Naive B cell (primary cell): ENCODE data around the gene TUT1. TPM values are rescaled to one million over a fixed set of nuclear protein-coding genes. Genes with fewer than 3 reads are reported as not detected.

ENCODE experiments used
- ATAC-seq, 2 donors: fragments of 150-1000 bp; cut with Tn5 transposase; 2 replicates each; pipeline ENCODE4 v1.10.0; 2021; ENCODE audit warnings: low read depth in 2 of 2, mild to moderate bottlenecking in 2 of 2, moderate library complexity in 2 of 2
- DNase-seq: peaks from one replicate; pipeline ENCODE4 v3.0.0; 2022
- H3K27ac Mint-ChIP-seq, 6 donors: one replicate each; pipeline ENCODE4 v1.8.0; 2020 to 2022; ENCODE audit warnings: mild to moderate bottlenecking in 6 of 6, mixed read lengths in 6 of 6, moderate library complexity in 5 of 6, inconsistent platforms in 2 of 6
- H3K27me3 Mint-ChIP-seq, 3 donors: one replicate each; pipeline ENCODE4 v1.8.0; 2021 to 2022; ENCODE audit warnings: mixed read lengths in 3 of 3, mild to moderate bottlenecking in 1 of 3
- H3K36me3 Mint-ChIP-seq, 2 donors: one replicate each; pipeline ENCODE4 v1.8.0; 2020 to 2022; ENCODE audit warnings: mixed read lengths in 2 of 2, inconsistent platforms in 1 of 2, mild to moderate bottlenecking in 1 of 2
- H3K4me1 Mint-ChIP-seq, 3 donors: one replicate each; pipeline ENCODE4 v1.8.0; 2020 to 2022; ENCODE audit warnings: mixed read lengths in 3 of 3, inconsistent platforms in 1 of 3, mild to moderate bottlenecking in 1 of 3, moderate library complexity in 1 of 3
- H3K4me3 Mint-ChIP-seq, 8 donors: one replicate each; pipeline ENCODE4 v1.8.0; 2020 to 2022; ENCODE audit warnings: mild to moderate bottlenecking in 8 of 8, mixed read lengths in 8 of 8, moderate library complexity in 8 of 8, inconsistent platforms in 2 of 8
- H3K9me3 Mint-ChIP-seq, 7 donors: one replicate each; pipeline ENCODE4 v1.8.0; 2020 to 2022; ENCODE audit warnings: mixed read lengths in 7 of 7, mild to moderate bottlenecking in 5 of 7, inconsistent platforms in 2 of 7, moderate library complexity in 1 of 7
- polyA plus RNA-seq, 6 donors: library from polyadenylated mRNA; unstranded; fragments of 300-500 nt; fragmentation: Illumina TruSeq; gene quantifications; one replicate each; pipeline ENCODE4 v1.2.3, GENCODE V29; 2021; ENCODE audit warnings: low read depth in 6 of 6

Gene TUT1
- polyA plus RNA-seq, 6 donors from 2014 or later, result 12.7 to 20.8 (median 16.2) TPM

DNA sequence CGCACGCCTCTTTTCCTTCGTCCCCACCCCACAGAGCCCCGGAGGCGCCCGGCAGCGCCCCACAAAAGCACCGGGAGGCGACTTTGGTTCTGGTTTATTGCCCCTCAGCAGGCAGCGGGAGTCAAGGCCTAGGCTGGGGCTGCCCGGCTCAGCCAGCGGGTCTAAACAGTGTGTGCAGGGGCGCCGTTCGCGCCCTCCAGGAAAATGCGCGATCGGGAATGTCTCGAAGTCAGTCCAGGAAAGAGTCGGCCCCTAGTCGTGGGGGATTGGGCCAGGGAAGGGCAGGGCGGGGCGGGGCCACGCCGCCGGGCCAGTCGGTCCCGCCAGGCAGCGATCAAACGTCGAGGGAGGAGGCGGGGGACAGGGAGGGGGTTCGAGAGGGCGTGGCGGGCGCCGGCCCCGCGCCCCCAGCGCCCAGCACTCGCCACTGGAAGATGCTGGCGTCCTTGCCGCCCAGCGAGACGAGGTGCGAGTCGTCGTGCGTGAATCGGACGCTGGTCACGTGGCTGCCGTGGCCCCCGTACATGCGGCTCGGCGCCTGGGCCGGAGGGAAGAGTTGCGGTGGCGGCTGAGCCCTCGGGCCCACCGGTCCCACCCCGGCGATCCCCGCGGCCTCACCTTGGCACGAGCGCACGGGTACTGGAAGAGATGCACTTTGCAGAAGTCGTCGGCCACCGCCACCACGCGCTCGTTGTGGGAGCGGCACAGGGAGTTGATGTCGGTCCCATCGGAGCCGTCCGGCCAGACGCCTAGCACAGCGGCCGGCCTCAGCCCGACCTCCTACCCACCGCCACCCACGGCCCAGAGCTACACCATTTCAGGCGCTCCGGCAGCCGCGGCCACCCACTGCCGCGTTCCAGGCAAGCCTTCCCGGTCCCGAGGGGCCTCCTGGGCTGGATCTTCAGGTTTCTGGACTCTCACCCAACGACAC, 11.1 kb upstream of the TUT1 start:
- no peaks in the 10 kb centered on the region for H3K27me3 Mint-ChIP-seq
- ATAC-seq (no peak), DNase-seq (no peak)
- H3K27ac Mint-ChIP-seq, result peak overlapping the region; percentile 89 to 98 (median 97)
- peaks cover 0 to 5% (median 0%) of the 10 kb centered on the region in 7 donors for H3K9me3 Mint-ChIP-seq
- peak overlapping the region; percentile 92 to 97 (median 94) for H3K4me3 Mint-ChIP-seq
- H3K4me1 Mint-ChIP-seq, result peaks cover 45 to 64% (median 51%) of the 10 kb centered on the region in 3 donors
- peaks cover 8 to 29% of the 10 kb centered on the region in 2 donors for H3K36me3 Mint-ChIP-seq

DNA sequence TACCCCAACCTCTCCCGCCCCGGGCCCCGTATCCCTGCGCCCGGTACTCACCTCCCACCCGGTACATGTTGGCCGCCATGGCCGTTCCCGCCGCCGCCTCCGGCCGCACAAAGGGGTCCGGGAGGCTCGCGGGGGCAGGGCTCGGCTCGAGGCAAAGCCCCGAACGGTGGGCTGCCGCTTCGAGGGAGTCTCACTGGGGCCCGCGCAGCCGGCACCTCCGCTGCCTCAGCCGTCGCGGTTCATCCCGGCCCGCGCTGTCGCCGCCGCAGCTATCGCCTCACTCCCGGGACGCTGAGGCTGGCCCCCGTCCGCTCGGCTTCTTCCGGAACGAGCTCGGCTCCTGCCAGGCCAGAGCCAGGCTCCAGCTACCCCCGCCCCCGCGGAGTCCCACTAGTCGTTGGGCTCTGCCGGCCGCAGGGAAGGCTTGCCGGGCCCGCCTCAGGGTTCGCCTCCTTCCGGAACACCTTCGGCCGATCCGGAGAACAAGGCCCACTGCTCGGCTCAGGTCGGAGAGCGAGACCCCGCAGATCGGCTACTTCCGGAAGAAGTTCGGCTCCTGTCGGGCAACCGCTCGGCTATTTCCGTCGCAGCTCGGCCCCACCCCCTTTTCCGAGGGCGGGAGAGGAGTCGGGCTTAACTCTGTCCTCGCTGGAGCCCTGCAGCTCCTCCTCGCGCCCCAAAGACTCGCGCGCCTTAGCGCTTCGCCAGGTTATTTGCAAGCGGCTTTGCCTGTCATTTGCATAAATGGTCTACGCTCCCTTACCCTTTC, 10.2 kb upstream of the TUT1 start, which contains the start of gene MTA2:
Gene MTA2 (minus strand): TSS at position 494 of the 769 bp plus-strand sequence. CDS start 415 bp downstream, at position 79.
- H3K9me3 Mint-ChIP-seq, result peaks cover 0 to 5% (median 0%) of the 10 kb centered on the region in 7 donors
- no peaks in the 10 kb centered on the region for H3K27me3 Mint-ChIP-seq
- DNase-seq (peak; percentile 100), ATAC-seq (peak; percentile 75 to 79)
- peaks cover 45 to 69% (median 48%) of the 10 kb centered on the region in 3 donors for H3K4me1 Mint-ChIP-seq
- peak within 1 kb of the TSS; percentile 89 to 98 (median 97) for H3K27ac Mint-ChIP-seq
- peaks cover 13 to 36% of the 10 kb centered on the region in 2 donors for H3K36me3 Mint-ChIP-seq
- H3K4me3 Mint-ChIP-seq, result peak within 1 kb of the TSS; percentile 92 to 97 (median 94)

DNA sequence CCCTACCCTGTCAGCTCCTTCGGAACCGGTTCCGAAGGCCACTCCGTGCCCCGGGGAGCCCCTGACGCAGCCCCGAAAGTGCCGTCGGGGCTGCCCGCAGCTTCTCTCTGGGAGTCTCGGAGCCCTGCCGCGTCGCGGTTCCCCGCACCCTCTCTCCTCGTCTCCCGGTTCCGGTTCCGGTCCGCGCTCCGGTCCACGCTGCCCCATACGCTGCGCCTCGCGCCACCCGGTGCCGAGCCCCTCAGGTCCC, 9.7 kb upstream of the TUT1 start:
- ATAC-seq (peak in 1 of 2 donors; percentile 2), DNase-seq (no peak)
- H3K4me3 Mint-ChIP-seq, result peak overlapping the region; percentile 89 to 97 (median 94)
- H3K4me1 Mint-ChIP-seq, result peaks cover 45 to 69% (median 48%) of the 10 kb centered on the region in 3 donors
- H3K9me3 Mint-ChIP-seq, result peaks cover 0 to 5% (median 0%) of the 10 kb centered on the region in 7 donors
- H3K36me3 Mint-ChIP-seq, result peaks cover 13 to 36% of the 10 kb centered on the region in 2 donors
- H3K27ac Mint-ChIP-seq, result peak overlapping the region; percentile 81 to 98 (median 90)
- no peaks in the 10 kb centered on the region for H3K27me3 Mint-ChIP-seq

DNA sequence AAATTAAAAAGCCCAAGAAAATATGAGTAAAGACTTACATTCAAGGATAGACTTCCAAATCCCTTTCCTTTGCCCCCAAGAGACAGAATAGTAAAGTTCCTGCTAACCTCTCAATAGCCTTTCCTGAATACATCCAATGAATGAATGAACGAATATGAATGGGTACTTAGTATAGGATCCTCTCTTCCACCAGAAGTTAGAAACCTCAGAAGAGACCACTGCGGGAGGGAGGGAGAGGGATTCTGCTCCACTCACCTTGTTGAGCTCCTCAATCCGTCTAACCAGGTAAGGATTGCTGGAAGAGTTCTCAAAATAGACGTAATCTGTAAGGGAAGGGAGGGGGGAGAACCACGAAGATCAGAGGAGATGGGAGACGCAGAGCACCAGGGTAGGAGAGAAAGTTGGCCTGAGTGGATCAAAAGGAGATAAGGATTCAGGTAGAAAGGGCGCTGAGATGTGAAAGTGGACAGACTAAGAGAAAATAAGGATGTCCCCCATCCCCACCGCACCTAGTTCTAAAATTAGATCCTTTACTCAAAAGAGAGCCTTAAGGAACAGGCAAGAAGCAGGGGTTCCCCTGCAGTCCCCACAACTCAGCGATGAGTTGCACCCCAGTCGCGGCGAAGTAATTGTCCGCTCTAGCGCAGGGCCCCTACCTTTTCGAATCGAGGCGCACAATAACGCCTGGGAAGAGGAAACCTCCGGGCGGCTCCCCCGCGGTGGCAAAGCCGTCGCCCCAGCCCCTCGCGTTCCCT, 9.2 kb upstream of the TUT1 start:
- peak overlapping the region; percentile 89 to 97 (median 94) for H3K4me3 Mint-ChIP-seq
- no peaks in the 10 kb centered on the region for H3K27me3 Mint-ChIP-seq
- H3K36me3 Mint-ChIP-seq, result peaks cover 13 to 38% of the 10 kb centered on the region in 2 donors
- ATAC-seq (no peak), DNase-seq (no peak)
- H3K9me3 Mint-ChIP-seq, result peaks cover 0 to 5% (median 0%) of the 10 kb centered on the region in 7 donors
- H3K4me1 Mint-ChIP-seq, result peaks cover 45 to 69% (median 48%) of the 10 kb centered on the region in 3 donors
- H3K27ac Mint-ChIP-seq, result peak overlapping the region; percentile 87 to 98 (median 92)

DNA sequence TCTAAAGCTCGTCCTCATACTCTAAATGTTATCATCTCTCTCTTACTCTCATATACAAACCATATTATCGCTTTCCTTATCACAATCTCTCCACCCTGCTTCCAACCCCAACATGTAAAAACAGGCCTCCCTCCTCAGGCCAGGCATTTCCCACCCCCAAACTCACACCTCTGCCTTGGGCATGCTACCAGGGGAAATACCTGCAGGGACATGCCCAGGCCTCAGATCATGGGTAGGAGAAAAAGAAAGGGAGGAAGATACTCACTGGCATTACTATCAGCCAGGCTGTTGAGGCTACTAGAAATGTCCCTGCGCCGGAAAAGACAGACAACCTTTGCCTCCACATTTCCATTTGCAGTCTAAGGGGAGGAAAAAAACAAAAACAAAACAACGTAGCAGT, 8.6 kb upstream of the TUT1 start:
- DNase-seq (no peak), ATAC-seq (no peak)
- Mint-ChIP-seq H3K27me3 (no peaks in the 10 kb centered on the region), H3K9me3 (peaks cover 0 to 5% (median 0%) of the 10 kb centered on the region in 7 donors), H3K36me3 (peaks cover 13 to 45% of the 10 kb centered on the region in 2 donors), H3K4me3 (peak overlapping the region; percentile 89 to 97 (median 94)), H3K27ac (peak overlapping the region; percentile 66 to 98 (median 94)), H3K4me1 (peaks cover 41 to 66% (median 48%) of the 10 kb centered on the region in 3 donors)

GRCh38 chr11:62599069-62599696, 7.9 kb upstream of the TUT1 start:
- DNase-seq, result peak; percentile 88
- Mint-ChIP-seq H3K27ac (peak overlapping the region; percentile 91 to 98 (median 97)), H3K27me3 (no peaks in the 10 kb centered on the region), H3K4me3 (peak overlapping the region; percentile 87 to 97 (median 92)), H3K4me1 (peaks cover 41 to 58% (median 48%) of the 10 kb centered on the region in 3 donors), H3K36me3 (peaks cover 20 to 52% of the 10 kb centered on the region in 2 donors), H3K9me3 (peaks cover 0 to 5% (median 0%) of the 10 kb centered on the region in 7 donors)
- ATAC-seq, result peak; percentile 56 to 57

GRCh38 chr11:62595124-62595523, 3.8 kb upstream of the TUT1 start:
- H3K4me3 Mint-ChIP-seq, result peak overlapping the region in 1 of 8 donors; percentile 4
- DNase-seq, result no peak
- no peak for ATAC-seq
- peaks cover 0 to 5% (median 0%) of the 10 kb centered on the region in 7 donors for H3K9me3 Mint-ChIP-seq
- H3K27ac Mint-ChIP-seq, result peak overlapping the region in 2 of 6 donors; percentile 75 to 84
- H3K27me3 Mint-ChIP-seq, result no peaks in the 10 kb centered on the region
- peaks cover 40 to 62% (median 59%) of the 10 kb centered on the region in 3 donors for H3K4me1 Mint-ChIP-seq
- peaks cover 21 to 58% of the 10 kb centered on the region in 2 donors for H3K36me3 Mint-ChIP-seq

DNA sequence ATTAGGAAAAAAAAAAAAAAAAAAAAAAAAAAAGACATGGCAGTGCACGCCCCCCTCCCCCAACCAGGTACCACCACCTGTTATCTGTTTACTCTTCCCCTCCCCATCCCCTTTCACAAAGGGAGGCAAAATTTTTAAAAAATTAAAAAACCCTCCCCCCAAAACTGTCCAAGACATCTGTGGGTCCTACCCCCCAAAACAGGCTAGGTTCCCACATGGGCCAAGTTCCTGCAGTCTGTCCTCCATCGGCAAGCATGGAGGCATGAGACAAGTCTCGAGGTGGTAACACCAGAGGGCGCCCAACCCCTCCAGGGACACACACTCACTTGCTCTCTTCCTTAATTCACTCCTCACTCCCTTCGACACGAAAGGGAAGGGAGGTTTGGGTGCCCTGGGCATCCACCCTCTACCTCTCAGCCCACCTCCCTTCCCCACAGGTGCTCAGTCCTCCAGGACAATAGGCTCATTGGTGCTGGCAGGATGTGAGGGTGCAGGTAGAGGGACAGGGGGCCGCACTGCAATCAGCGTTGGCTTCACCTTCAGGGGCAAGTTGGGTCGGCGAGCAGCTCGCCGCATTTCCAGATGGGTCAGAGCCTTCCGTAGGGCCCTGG, 2.2 kb upstream of the TUT1 start:
- DNase-seq, result peak; percentile 58
- H3K9me3 Mint-ChIP-seq, result no peaks in the 10 kb centered on the region
- peaks cover 24 to 55% (median 43%) of the 10 kb centered on the region in 3 donors for H3K4me1 Mint-ChIP-seq
- no peaks in the 10 kb centered on the region for H3K27me3 Mint-ChIP-seq
- H3K27ac Mint-ChIP-seq, result peak overlapping the region in 5 of 6 donors; percentile 57 to 95 (median 91)
- ATAC-seq, result no peak
- H3K4me3 Mint-ChIP-seq, result peak overlapping the region; percentile 67 to 90 (median 82)
- H3K36me3 Mint-ChIP-seq, result peaks cover 13 to 42% of the 10 kb centered on the region in 2 donors

GRCh38 chr11:62592989-62593421, 1.7 kb upstream of the TUT1 start:
- Mint-ChIP-seq H3K27ac (peak overlapping the region in 2 of 6 donors; percentile 95 to 98), H3K4me1 (peaks cover 19 to 50% (median 37%) of the 10 kb centered on the region in 3 donors), H3K36me3 (peaks cover 13 to 37% of the 10 kb centered on the region in 2 donors), H3K27me3 (no peaks in the 10 kb centered on the region), H3K9me3 (no peaks in the 10 kb centered on the region), H3K4me3 (peak overlapping the region in 4 of 8 donors; percentile 25 to 84 (median 61))
- DNase-seq (no peak), ATAC-seq (no peak)

GRCh38 chr11:62592146-62592815, 958 bp upstream of the TUT1 start:
- Mint-ChIP-seq H3K27ac (peak overlapping the region; percentile 67 to 99 (median 98)), H3K4me3 (peak overlapping the region; percentile 88 to 99 (median 94)), H3K9me3 (no peaks in the 10 kb centered on the region), H3K4me1 (peaks cover 15 to 46% (median 30%) of the 10 kb centered on the region in 3 donors), H3K27me3 (no peaks in the 10 kb centered on the region), H3K36me3 (peaks cover 12 to 29% of the 10 kb centered on the region in 2 donors)
- ATAC-seq (no peak), DNase-seq (no peak)

DNA sequence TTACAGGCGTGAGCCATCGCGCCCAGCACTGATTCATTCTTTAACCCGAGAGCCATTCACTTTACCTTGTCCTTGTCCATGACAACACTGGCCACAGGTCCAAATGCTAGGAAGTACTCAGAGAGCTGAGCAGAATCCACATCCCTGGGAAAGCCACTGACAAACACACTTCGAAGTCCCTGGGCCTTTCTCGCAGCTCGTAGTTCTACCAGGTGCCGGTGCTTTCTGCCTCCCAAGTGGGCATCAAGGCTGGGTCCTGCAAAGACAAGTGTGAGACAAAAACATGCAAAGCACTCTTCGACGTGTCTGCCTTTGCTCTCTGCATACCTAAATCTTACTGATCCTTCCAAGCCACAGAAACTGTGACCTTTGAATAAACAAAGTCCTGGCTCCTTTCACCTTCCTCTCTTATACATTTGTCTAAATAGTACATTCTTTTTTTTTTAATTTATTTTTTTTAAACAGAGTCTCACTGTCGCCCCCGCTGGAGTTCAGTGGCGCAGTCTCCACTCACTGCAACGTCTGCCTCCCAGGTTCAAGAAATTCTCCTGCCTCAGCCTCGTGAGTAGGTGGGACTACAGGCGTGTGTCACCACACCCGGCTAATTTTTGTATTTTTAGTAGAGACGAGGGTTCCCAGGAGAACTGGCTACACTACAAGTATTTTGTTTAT, 2.2 kb downstream of the TUT1 start:
- peaks cover 15 to 49% (median 26%) of the 10 kb centered on the region in 3 donors for H3K4me1 Mint-ChIP-seq
- H3K4me3 Mint-ChIP-seq, result peak overlapping the region in 3 of 8 donors; percentile 88 to 99 (median 88)
- H3K27me3 Mint-ChIP-seq, result no peaks in the 10 kb centered on the region
- ATAC-seq (no peak), DNase-seq (no peak)
- no peaks in the 10 kb centered on the region for H3K9me3 Mint-ChIP-seq
- peaks cover under 1 to 7% of the 10 kb centered on the region in 2 donors for H3K36me3 Mint-ChIP-seq
- H3K27ac Mint-ChIP-seq, result peak overlapping the region in 2 of 6 donors; percentile 29 to 95
